Activated CD4-positive, alpha-beta T cell treated with anti-CD3 and anti-CD28 coated beads, Interleukin-2, amount 50 U/mL, for 4 hours (primary cell): Measurements from ENCODE around the gene MED10.

ENCODE experiments used
- DNase-seq, 2 experiments: peaks; one replicate each; pipeline ENCODE4 v3.0.0-alpha.2; 2020

The MED10 gene

GRCh38 chr5:6398570-6399230, 20.4 kb upstream of the MED10 start:
- no peak for DNase-seq

GRCh38 chr5:6397536-6398269, 19.4 kb upstream of the MED10 start:
- no peak for DNase-seq

- no peak for DNase-seq
Observed at GRCh38 chr5:6396836-6397535, 18.6 kb upstream of the MED10 start.

- DNase-seq, result no peak
Observed at GRCh38 chr5:6396043-6396442, 17.7 kb upstream of the MED10 start.

- no peak for DNase-seq
Observed at GRCh38 chr5:6395621-6396020, 17.3 kb upstream of the MED10 start.

- DNase-seq, result no peak
Observed at GRCh38 chr5:6395102-6395445, 16.7 kb upstream of the MED10 start.

GRCh38 chr5:6394429-6395101, 16.2 kb upstream of the MED10 start:
- DNase-seq, result no peak

- DNase-seq, result no peak
Observed at GRCh38 chr5:6393596-6394194, 15.3 kb upstream of the MED10 start.

GRCh38 chr5:6392561-6392960, 14.2 kb upstream of the MED10 start:
- DNase-seq, result no peak

- DNase-seq, result no peak
Observed at GRCh38 chr5:6391151-6391550, 12.8 kb upstream of the MED10 start.

GRCh38 chr5:6389946-6390530, 11.7 kb upstream of the MED10 start:
- no peak for DNase-seq

- no peak for DNase-seq
Observed at GRCh38 chr5:6389397-6389796, 11.1 kb upstream of the MED10 start.

GRCh38 chr5:6387970-6388369, 9.6 kb upstream of the MED10 start:
- DNase-seq, result no peak

GRCh38 chr5:6386271-6386670, 7.9 kb upstream of the MED10 start:
- no peak for DNase-seq

GRCh38 chr5:6384856-6385255, 6.5 kb upstream of the MED10 start:
- no peak for DNase-seq

- DNase-seq, result no peak
Observed at GRCh38 chr5:6383376-6383775, 5.0 kb upstream of the MED10 start.

GRCh38 chr5:6379246-6379645, 899 bp upstream of the MED10 start:
- DNase-seq, result no peak

- DNase-seq, result no peak
Observed at GRCh38 chr5:6378766-6379103, 388 bp upstream of the MED10 start.

GRCh38 chr5:6377582-6377904, 804 bp downstream of the MED10 start:
- DNase-seq, result no peak

GRCh38 chr5:6376974-6377520, 1.3 kb downstream of the MED10 start:
- DNase-seq, result no peak

GRCh38 chr5:6373081-6373846, 5.1 kb downstream of the MED10 start:
- no peak for DNase-seq
